GM12878 (cell line): ENCODE results near the gene PPP1CA.
A peak's percentile ranks its signal among the peaks of the same experiment; 100 is the strongest.

Experiments used
- ATF2 ChIP-seq: IDR thresholded peaks from 2 replicates; pipeline ENCODE4 v1.6.1; 2012; ENCODE audit warnings: low read length, inconsistent platforms
- BCL11A ChIP-seq: IDR thresholded peaks from 2 replicates; pipeline ENCODE4 v1.6.1; 2011; ENCODE audit warnings: low read depth, low read length
- EP300 ChIP-seq, 2 experiments: fragments of 150-350 bp in 1 of 2; IDR thresholded peaks; 2 replicates each; pipeline ENCODE4 v1.6.1; 2011 to 2012; ENCODE audit warnings: low read depth in 2 of 2, low read length in 2 of 2, borderline replicate concordance in 1 of 2, improper control_type of control experiment in 1 of 2, inconsistent platforms in 1 of 2; ENCODE audit not compliant: control insufficient read depth in 1 of 2
- EZH2 ChIP-seq: IDR thresholded peaks from 2 replicates; pipeline ENCODE4 v1.6.1; 2012; ENCODE audit warnings: low read depth, mild to moderate bottlenecking, control low read depth, inconsistent platforms, low read length, borderline replicate concordance; ENCODE audit not compliant: control insufficient read depth
- JUNB ChIP-seq: IDR thresholded peaks from 2 replicates; pipeline ENCODE4 v1.6.1; 2016; ENCODE audit warnings: antibody characterized with exemption, mild to moderate bottlenecking
- NR2C2 ChIP-seq: IDR thresholded peaks from 2 replicates; pipeline ENCODE4 v1.6.1; 2011; ENCODE audit warnings: borderline replicate concordance, low read depth; ENCODE audit not compliant: control insufficient read depth, insufficient read length
- POLR2A ChIP-seq: IDR thresholded peaks from 2 replicates; pipeline ENCODE4 v1.6.1; 2011; ENCODE audit warnings: low read depth, mild to moderate bottlenecking, low read length
- POLR2AphosphoS5 ChIP-seq: IDR thresholded peaks from 2 replicates; pipeline ENCODE4 v1.6.1; 2011; ENCODE audit warnings: mild to moderate bottlenecking, low read length, inconsistent platforms
- RAD21 ChIP-seq: IDR thresholded peaks from 2 replicates; pipeline ENCODE4 v1.6.1; 2011; ENCODE audit warnings: mild to moderate bottlenecking, low read depth, low read length, moderate library complexity; ENCODE audit not compliant: insufficient read depth
- SMC3 ChIP-seq: IDR thresholded peaks from 2 replicates; pipeline ENCODE4 v1.6.1; 2011; ENCODE audit warnings: low read length, improper control_type of control experiment, borderline replicate concordance
- SPI1 ChIP-seq: IDR thresholded peaks from 2 replicates; pipeline ENCODE4 v1.6.1; 2011; ENCODE audit warnings: low read depth, mild to moderate bottlenecking, low read length, moderate library complexity, borderline replicate concordance; ENCODE audit not compliant: insufficient read depth
- TCF3 ChIP-seq: IDR thresholded peaks from 2 replicates; pipeline ENCODE4 v1.6.1; 2012; ENCODE audit warnings: low read depth, mild to moderate bottlenecking, low read length, borderline replicate concordance; ENCODE audit not compliant: insufficient read depth
- TF ChIP-seq, protein P1 (sequence below), 3 experiments: IDR thresholded peaks in 2 of 3; conservative IDR thresholded peaks in 1 of 3; 2 replicates each; pipeline ENCODE4 v1.5.1; 2011; ENCODE audit warnings: low read depth in 3 of 3, low read length in 3 of 3, mild to moderate bottlenecking in 3 of 3, control low read depth in 2 of 3, moderate library complexity in 2 of 3, inconsistent platforms in 1 of 3, mixed read lengths in 1 of 3; ENCODE audit not compliant: control insufficient read depth in 2 of 3, insufficient read depth in 1 of 3; ENCODE audit errors: extremely low read depth in 1 of 3

DNA sequence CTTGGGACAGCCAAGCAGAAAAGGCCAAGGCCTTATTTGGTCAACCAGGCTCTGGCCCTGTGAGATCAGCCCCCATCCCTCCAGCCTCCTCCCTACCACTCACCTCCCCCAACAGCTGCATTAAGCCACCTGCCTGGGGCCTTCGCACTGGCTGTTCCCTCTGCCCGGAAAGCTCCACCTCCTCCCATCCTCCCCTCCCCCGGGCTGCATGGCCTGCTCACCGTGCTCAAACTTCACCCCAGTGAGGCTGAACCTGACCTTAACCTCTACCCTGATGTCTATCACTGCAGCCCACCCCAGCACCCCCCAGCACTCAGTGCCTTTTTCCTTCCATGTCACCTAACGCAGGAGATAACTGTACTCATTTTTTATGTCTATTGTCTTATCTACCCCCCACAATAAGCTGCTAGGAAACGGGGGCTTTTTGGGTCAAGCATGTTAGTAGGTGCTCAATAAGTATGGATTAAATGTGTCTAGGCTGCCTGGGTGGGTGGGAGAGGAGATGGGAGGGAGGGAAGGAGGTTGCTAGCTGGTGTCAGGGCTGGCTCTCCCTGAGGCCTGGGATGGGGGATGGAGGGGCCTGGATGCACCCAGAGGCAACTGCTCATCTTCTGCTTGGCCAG is 34.9 kb upstream of the PPP1CA start:
- TF ChIP-seq JUNB (no peak), EZH2 (no peak), BCL11A (0 out of 2 replicates have a peak, but pooled peaks have one; percentile 27), SPI1 (no peak), ATF2 (no peak), NR2C2 (no peak), POLR2AphosphoS5 (peak; percentile 15), POLR2A (peak; percentile 38), TCF3 (peak; percentile 99), SMC3 (no peak), RAD21 (no peak), EP300 (IDR thresholded peaks at IDR 0.05; ENCODE audit: borderline replicate concordance in 1 of 2, control insufficient read depth in 1 of 2, low read depth in 2 of 2, low read length in 2 of 2) (peak; percentile 28 to 30; a peak in 1 of 4 replicates)
- TF ChIP-seq, protein P1, sequence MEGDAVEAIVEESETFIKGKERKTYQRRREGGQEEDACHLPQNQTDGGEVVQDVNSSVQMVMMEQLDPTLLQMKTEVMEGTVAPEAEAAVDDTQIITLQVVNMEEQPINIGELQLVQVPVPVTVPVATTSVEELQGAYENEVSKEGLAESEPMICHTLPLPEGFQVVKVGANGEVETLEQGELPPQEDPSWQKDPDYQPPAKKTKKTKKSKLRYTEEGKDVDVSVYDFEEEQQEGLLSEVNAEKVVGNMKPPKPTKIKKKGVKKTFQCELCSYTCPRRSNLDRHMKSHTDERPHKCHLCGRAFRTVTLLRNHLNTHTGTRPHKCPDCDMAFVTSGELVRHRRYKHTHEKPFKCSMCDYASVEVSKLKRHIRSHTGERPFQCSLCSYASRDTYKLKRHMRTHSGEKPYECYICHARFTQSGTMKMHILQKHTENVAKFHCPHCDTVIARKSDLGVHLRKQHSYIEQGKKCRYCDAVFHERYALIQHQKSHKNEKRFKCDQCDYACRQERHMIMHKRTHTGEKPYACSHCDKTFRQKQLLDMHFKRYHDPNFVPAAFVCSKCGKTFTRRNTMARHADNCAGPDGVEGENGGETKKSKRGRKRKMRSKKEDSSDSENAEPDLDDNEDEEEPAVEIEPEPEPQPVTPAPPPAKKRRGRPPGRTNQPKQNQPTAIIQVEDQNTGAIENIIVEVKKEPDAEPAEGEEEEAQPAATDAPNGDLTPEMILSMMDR (IDR thresholded peaks at IDR 0.05 in 2 of 3, conservative IDR thresholded peaks at IDR 0.05 in 1 of 3; ENCODE audit: control insufficient read depth in 2 of 3, extremely low read depth in 1 of 3, insufficient read depth in 1 of 3, low read depth in 3 of 3, low read length in 3 of 3), result no peak
